Activated CD4-positive, alpha-beta T cell treated with anti-CD3 and anti-CD28 coated beads for 1 hour (primary cell): ENCODE measurements around the gene COMMD6.

Experiments used
- DNase-seq: peaks from one replicate; pipeline ENCODE4 v3.0.0-alpha.2; 2020

The COMMD6 gene

DNA sequence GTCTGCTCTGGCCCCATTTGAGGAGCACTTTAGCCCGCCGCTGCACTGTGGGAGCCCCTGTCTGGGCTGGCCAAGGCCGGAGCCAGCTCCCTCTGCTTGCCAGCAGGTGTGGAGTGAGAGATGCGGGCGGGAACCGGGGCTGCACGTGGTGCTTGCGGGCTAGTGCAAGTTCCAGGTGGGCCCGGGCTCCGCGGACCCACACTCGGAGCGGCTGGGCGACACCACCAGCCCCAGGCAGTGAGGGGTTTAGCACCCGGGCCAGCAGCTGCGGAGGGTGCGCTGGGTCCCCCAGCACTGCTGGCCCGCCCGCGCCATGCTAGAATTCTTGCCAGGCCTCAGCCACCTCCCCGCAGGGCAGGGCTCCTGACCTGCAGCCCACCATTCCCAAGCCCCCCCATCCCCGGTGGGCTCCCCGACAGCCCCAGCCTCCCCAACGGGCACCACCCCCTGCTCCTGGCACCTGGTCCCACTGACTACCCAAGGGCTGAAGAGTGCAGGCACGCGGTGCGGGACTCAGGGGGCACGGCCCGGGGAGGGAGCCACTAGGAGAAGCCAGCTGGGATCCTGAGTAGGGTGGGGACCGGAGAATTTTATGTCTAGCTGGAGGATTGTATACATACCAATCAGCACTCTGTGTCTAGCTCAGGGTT is 19.1 kb downstream of the COMMD6 start:
- no peak for DNase-seq

DNA sequence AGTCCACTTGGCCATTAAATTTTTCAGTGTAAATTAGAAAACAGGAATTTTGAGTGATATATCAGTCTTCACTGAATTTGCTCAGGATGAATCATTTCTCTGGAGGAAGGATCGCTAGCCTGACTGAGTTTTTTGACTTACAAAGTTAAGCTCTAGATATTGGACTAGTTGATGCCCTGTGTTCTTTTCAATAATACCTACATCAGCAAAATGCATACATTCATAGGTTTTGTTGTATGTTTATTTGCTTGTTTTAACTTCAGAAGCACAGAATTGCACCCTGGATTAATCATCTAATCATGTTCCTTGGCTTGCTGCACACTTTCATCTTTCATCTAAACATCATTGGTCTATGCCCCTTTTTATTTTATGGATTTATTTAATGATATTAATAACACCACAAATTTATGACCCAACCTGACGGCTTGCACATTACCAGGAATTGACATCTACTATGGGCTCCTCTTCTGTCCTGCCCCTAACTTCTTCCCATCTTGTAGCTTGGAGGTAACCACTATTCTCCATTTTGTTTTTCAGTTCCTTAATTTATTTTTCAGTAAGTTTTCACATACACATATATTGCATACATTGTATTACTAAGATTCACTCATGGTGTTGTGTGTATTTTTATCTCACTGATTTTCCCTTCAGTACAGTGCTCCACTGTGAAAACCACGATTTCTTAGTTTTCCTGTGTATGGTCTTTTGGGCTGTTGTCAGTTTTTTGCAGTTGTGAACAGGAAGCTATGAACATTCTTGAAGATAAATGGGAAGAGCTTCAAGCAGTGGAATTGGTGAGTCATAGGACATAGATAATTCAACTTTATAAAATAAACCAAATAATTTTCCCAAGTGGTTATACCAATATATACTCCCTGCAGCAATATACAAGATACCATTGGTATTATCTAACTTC is 23.3 kb downstream of the COMMD6 start:
- no peak for DNase-seq

DNA sequence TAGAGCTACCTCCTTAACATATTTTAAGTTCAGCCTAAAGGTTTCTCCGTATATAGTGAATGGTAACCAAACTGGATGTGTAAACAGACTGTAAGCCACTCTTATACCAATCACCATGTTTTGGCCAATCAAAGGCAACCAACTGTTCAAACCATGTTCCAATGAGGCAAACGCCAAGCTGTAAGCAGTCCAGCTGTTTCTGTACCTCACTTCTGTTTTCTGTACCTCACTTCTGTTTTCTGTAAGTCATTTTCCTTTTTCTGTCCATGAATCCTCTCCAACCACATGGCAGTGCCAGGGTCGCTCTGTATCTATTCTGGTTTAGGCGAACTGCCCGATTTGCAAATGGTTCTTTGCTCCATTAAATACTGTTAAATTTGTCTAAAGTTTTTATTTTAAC is 24.4 kb downstream of the COMMD6 start:
- DNase-seq = no peak

DNA sequence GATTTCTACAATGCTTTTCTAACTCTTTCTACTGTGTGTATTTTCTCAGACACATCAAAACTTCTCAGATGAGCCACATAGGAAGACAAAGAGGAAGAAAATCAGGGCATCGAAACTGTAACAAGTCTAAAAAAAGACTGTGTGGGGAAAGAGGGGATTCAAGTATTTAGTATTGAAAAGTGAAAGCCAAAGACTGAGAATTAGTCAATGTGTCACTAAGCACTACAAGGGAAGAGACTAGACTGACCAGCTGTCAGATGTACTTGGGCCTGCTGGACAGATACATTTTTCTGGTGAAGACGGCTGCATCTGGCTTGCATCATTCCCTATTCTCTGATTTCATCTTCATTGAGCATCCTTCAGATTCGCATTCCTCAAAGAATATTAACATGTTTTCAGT is 25.4 kb downstream of the COMMD6 start:
- DNase-seq = no peak

DNA sequence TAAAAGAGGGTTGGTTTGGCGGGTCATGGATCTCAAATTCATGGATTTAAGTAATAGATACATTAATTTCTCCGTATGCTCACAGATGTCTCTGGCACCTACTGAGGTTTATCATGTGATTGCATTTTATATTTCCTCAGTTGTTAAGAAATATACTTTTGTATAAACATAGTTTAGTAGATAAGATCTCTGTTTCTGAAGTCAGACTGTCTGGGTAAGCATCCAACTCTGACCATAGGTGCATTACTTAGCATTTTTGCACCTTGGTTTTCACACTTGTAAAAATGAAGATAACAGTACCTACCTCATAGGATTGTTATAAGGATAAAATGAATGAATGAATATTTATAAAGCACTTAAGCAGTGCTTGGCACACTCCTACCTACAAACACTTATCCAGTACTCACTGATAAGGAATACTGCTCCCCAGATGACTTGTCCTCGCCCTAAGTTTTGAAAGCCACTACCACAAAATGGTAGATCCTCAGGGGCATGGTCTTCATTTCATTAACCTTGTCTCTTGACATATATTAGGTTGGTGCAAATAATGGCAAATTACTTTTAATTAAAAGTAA is 26.5 kb downstream of the COMMD6 start:
- DNase-seq = no peak

DNA sequence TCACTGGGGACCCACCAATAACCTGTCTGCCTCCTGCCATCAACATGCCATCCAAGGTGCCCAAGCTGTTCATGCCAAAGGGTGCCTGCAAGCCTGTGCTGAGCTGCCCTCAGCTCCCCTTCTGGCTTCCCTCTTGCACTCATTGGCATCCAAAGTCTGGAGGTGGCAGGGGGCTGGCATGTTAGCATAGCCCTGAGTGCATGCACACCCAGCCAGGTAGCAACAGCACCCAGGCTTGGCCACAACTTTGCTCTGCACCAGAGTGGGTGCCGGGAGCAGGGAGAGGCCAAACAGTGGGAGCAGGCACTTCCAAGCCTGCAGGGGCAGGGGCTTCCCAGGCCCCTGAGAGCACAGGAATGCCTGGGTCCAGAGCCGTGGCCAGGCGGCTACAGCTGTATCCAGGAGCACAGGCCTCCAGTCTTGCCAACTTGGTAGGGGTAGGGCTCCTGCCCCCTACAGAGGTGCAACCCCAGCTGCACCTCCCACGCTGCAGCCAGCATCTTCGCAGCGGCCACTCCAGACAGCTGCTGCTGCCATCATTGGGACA is 29.6 kb downstream of the COMMD6 start:
- no peak for DNase-seq

DNA sequence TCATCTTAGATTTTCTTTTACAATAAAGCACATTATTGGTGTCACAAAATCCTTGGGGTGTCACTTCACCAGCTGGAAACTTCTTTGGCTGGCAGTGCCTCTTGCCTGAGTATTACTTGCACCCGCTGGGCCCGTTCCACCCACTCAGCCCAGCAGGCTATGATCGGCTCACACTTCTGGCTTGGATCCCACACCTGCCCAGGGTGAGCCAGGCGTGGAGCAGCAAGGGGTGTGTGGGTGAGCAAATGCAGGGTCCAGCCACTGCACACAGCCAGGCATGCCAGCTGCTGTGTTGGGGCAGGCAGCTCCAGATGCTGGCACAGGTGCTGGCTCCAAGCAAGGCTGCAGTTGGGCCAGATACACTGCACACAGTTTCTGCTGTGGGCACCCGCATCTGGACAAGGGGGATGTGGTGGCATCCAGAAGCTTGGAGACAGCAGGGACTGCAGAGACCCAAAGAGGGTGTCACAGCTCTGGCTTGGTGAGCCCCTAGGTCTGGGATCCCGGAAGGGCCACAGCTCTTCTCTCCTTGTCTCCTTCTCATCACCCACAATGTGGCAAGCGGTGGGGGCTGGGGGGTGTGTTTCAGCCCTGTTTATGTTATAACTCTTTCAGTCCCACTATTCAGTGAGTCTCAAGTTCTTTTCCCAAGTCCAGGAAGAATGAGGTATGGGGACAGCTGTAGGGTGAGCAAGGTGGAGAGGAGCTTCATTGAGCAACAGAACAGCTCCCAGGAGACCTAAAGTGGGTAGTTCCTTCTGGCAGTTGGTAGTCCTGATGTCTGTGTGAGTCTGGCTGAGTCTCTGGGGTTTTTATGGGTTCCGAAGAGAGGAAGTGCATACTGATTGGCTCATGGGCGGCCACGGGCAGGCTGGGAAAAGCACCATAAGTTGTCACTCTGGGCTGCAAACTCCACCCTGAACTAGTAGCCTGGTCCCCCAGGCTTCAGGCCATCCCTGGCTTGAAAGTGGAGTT is 30.3 kb downstream of the COMMD6 start:
- no peak for DNase-seq

DNA sequence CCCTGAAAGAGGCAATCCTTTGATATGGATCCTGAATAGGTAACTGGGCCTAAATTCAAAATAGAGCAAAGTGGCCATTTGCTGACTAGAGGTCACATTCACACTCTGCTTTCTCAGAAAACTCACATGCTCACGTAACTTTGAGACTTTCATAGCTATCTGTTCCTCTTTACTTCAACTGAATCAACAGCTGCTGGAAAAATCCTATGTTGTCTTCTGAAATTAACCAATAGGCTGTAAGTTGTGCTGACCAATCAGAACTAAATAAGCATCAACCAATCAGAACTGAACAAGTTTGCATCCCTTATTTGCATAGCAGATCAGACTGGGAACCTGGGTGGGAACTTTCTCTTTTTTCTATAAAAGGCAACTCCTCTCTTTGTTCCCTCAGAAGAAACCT is 31.6 kb downstream of the COMMD6 start:
- no peak for DNase-seq

DNA sequence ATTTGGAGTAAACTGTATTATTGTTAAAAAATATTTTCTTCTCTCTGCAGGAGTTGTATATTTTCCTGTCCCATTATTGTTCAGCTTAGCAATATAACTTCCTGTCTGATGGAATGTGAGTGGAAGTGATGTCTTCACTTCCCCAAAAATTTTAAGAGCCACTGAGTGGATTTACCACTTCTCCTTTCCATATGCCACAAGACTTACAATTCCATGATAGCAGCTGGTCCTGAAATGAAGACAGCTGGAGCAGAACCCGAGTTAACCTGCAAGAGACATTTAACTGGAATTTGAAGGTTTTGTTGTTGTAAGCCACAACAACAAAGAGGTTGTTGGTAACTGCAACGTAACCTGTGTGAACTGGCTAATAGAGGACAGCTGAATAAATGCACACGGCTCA is 32.3 kb downstream of the COMMD6 start:
- DNase-seq = no peak

DNA sequence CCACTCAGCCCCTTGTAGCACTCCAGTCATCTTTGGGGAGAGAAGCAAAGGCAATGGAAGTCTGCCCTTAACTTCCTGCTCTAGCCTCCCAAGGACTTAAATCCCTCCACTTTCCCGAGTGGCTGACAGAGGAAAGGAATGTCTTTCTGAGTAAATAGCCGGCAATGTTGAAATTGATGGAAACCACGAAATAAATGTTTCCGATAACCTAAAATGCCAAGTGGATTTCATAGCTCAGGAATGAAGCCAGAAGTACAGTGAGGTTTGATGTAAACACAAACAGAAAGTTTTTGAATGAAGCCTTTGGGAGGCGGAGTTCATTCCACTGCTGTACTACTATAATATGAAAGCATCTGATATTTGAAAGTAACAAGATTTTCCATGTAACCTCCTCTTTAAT is 41.7 kb downstream of the COMMD6 start:
- DNase-seq = no peak

DNA sequence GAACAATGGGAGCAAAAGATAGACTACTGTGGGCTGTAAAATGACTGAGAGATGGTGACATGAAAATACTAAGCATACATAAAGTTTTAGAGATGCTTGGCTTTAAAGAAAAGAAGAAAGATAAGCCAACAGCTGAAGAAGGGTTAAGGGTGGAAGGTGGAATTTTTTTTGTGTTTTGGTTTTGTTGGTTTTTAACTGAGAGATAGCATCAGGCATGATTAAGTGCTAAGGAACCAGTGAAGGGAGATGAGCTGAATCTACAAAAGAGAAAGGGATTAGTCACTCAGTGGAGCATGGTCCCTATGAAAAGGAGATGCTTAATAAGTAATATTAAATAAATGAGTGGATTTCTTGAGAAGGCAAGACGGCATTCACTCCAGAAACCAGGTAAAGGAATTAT is 43.1 kb downstream of the COMMD6 start:
- no peak for DNase-seq

DNA sequence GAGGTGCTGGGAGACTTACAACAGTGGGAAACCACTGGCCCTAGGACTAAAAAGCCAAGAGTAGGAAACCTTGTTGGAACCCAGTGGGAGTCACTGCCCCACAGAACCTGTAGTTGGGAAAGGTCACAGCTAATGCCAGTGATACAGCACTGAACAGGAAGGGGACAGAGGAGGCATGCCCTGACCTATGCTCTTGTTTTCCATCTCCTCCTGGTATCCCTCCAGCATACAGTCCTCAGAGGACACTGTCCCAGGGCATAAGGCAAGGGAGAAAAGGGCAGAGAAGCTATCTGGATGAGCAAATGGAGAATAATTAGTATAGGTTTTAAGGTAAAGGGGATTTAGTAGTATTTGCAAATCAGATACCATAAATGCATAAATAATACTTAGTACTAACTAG is 44.5 kb downstream of the COMMD6 start:
- DNase-seq = no peak

DNA sequence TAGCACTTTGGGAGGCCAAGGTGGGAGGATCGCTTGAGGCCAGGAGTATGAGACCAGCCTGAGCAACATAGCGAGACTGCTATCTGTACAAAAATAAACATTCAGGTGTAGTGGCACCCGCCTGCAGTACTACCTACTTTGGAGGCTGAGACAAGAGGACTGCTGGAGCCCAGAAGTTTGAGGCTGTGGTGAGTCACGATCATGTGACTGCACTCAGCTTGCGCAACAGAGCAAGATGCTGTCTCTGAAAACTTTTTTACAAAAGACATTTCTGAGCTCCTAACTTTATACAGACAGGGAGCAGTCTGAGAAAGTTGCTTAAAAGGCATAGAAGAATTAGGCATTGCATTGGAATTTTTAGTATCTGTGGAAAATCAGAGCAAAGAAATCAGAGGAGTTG is 45.3 kb downstream of the COMMD6 start:
- no peak for DNase-seq

DNA sequence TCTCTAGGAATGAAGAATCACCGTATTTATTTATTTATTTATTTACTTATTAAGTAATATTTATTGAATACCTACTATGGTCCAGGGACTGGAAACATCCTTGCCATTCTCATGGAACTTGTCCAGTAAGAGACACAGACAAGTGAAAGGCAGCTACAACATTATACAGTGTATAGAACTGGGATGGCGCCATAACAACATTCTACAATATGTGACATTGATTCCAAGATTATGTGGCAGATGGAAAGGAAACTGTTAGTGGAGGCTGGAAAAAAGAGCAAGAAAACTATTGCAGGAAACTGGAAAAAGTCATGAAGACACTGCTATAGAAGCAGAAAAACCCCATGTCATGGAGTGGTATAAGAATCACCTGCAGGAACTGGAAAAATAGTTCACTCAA is 46.3 kb downstream of the COMMD6 start:
- no peak for DNase-seq

DNA sequence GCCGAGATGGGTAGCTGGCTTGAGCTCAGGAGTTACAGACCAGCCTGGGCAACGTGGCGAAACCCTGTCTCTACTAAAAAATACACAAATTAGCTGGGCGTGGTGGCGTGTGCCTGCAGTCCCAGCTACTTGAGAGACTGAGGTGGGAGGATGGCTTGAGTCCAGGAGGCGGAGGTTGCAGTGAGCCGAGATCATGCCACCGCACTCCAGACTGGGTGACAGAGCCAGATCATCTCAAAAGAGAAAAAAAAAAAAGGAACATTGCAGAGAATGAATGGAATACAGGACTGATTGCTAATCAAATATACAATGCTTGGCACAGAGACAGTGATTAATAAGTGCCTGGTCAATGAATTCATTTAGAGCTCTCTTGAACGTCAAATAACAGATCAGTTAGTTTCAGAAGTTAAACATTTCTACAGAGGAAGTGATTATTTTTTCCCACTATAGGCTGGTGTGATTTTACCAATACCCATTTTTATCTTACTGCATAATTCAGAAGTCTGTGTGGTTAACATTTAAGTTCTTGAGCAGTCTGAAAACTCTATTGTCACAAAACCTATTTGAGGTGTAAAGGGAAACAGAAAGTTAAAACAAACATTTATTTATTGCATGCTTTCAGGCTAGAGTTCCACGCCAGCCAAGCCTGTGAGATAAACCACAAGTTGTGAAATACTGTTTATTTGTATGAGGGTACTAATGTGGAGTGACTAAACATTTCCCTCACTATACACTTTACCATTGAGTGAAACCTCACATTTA is 48.0 kb downstream of the COMMD6 start:
- DNase-seq = no peak

DNA sequence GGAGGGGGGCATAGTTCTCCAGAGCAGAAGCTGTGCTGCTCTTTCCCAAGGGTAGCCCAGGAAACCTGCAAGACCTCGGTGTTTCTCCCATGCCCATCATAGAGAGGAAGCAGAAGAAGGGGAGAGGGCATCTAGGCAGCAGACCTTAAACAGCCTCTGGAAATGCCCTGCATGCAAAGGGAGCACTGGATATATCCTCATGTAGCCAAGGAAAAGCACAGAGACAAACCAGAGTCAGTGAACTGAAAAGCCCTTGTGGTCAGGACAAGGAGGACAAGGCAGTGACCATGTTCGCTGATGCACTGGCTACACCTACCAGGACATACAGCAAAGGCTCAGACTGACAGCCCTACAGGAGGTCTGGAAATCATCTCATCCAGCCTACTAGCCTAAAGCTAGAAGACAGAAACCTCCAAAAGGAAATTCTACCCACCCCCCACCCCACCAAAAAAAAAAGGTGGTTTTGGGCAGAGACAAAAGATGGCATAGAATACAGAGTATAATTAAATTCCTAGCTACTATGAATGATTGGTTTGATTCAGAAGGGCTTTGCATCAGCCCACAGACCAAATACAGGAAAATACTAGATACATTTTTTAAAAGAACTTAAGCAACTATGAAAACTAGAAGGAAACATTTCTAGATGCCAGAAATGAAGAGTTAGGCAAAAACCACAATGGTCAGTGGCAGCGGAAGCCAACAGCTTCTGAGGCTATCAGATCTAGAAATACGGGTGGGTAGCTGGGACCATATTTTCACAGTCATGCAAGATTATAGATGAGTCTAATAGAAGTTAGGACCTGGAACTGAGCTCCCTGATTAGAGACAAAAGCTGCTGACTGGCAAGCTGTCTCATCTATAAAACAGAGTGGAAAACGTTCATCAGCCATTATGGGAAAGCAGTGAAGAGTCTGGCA is 51.2 kb downstream of the COMMD6 start:
- DNase-seq = no peak

DNA sequence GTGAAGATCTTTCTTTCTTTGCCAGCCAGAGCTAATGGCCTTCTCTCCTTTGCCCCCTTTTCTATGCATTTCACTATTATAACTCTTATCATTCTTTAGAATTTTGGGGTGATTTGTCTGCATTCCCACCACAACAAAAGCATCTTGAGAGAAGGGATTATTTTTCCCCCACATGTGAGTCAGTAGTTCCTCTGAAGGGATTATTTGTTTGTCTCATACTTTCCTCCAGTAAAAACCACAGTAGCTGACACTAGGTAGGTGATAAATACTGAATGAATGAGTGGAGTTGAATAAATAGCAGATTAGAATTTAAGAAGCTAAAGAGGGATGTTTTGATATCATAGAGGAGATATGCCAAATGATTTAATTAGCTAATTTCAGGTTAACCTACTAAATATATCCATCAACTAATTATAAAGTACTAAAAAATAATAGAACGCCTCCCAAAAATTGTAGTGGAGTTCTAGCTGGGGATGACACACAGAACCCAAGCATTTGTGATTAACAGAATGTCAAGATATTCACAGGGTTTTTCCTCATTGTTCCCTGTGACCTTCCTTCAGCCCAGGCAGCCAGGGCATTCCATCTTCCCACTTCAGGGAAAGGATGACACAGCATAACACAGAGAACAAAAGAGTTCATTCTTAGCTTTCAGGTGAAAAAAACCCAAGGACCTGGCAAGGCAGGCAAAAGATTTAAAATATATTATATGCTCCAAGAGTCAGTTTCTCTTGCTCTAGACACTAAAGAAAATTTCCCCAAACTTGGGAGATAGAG is 52.2 kb downstream of the COMMD6 start:
- no peak for DNase-seq

DNA sequence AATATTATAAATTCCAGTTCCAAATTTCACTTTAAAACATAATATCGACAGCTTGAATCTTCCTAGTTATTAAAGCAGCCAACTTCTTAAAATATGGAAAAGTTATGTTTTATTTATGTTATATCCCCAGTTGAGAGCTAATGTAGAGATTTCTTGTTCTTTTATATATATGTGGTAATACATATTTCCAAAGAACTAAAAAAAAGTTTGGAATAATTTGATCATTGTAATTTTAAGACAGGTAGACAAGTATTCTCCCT is 54.9 kb downstream of the COMMD6 start:
- DNase-seq = no peak

DNA sequence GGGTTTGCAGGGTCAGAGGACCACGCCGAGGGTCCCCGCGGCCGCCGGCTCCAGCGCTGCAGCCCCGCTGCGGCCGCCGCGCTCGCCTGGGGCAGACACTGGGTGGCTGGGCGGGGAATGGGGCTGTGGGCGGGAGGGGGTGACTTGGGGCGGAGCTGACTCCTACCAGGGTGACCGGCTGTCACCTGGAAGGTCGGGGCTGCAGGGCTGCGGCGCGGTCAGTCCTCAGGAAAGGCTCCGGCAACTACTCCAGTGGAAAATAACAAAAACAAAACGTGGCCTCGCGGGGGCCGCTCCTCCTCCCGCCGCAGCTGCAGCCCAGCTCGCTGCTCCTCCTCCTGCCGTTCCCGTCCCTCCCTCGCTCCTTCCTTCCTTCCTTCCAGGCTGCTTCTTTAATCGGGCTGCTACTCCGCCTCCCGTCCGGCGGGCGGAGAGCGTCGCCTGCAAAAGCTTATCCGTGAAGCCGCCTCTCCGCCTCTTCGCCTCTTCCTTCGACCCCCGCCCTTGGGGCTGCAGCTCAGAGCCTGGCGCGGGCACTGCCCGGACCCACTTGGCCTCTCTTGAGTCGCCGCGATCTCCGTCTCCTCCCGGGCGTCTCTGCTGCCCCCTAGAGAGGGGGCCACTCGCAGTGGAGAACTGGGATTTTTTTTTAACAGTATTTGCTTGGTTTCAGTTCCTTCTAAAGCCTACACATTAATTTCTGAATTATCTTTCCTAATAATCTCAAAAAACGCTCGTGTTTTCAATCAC is 55.4 kb downstream of the COMMD6 start, which contains the start of gene TBC1D4:
Gene TBC1D4 (minus strand): TSS at position 100 of the 750 bp plus-strand sequence. CDS start 402 bp downstream, outside the sequence.
- DNase-seq = no peak
